Prostate gland (tissue), 2 donors: ENCODE measurements around the gene RAB11B.

Experiments
- CTCF ChIP-seq, 4 experiments: fragments of 200-600 bp in 2 of 4; fragments of 450-650 bp in 2 of 4; sonication (generic) in 2 of 4; IDR thresholded peaks; 1 replicate in 3 of 4; 2 replicates in 1 of 4; pipeline ENCODE4 v1.5.1; 2016 to 2019; ENCODE audit warnings: antibody characterized with exemption in 4 of 4, mild to moderate bottlenecking in 2 of 4, moderate library complexity in 2 of 4
- POLR2A ChIP-seq: fragments of 450-650 bp; IDR thresholded peaks from one replicate; pipeline ENCODE4 v1.6.1; 2016; ENCODE audit warnings: antibody characterized with exemption, mild to moderate bottlenecking
- POLR2AphosphoS5 ChIP-seq: sonication (generic); formaldehyde crosslinking; IDR thresholded peaks from one replicate; pipeline ENCODE4 v1.6.1; 2017; ENCODE audit warnings: antibody characterized with exemption

GRCh38 chr19:8416796-8417195, 26.6 kb downstream of the RAB11B start:
- TF ChIP-seq CTCF (IDR thresholded peaks at IDR 0.05) (no peak), POLR2AphosphoS5 (no peak), POLR2A (no peak)
